IPS-NIHi7 (cell line): Measurements from ENCODE around the gene ACTR3C.
"Not testable (repeated sequence)": the region's sequence is repeated elsewhere in the genome, so short reads cannot be mapped to it uniquely, and the experiment has no call there.

ENCODE experiments used
- DNase-seq: peaks from one replicate; pipeline ENCODE4 v3.0.0; 2012; ENCODE audit warnings: mixed read lengths; ENCODE audit errors: extremely low spot score

The ACTR3C gene

GRCh38 chr7:150204577-150204976 lies 118.8 kb downstream of the ACTR3C start:
- not testable (repeated sequence) for DNase-seq

GRCh38 chr7:150202894-150203293 lies 120.5 kb downstream of the ACTR3C start:
- DNase-seq: not testable (repeated sequence)
